Psoas muscle (tissue), 8 donors: ENCODE measurements around the gene MYOCD. TPM values are rescaled to one million over a fixed set of nuclear protein-coding genes. Genes with fewer than 3 reads are reported as not detected.

Source experiments
- ATAC-seq, 4 donors: fragments of 200-7000 bp; cut with Tn5 transposase; one replicate each; pipeline ENCODE4 v1.9.1; 2020; ENCODE audit warnings: moderate library complexity in 3 of 4, mild to moderate bottlenecking in 2 of 4
- DNase-seq, 2 donors: peaks; one replicate each; pipeline ENCODE4 v3.0.0-alpha.2; 2020
- H3K27ac ChIP-seq: fragments of 200-600 bp; one replicate; pipeline ENCODE4 v1.8.0; 2022
- H3K27me3 ChIP-seq, 3 donors: fragments of 200-600 bp in 1 of 3; one replicate each; pipeline versions ENCODE4 v1.6.1 to v1.8.0; 2013 to 2022; ENCODE audit warnings: low read length in 2 of 3, mild to moderate bottlenecking in 2 of 3, moderate library complexity in 1 of 3; ENCODE audit not compliant: insufficient read depth in 3 of 3
- H3K36me3 ChIP-seq, 2 donors: fragments of 200-600 bp in 1 of 2; one replicate each; pipeline versions ENCODE4 v1.6.1 to v1.8.0; 2013 to 2022; ENCODE audit warnings: low read depth in 1 of 2, mild to moderate bottlenecking in 1 of 2, moderate library complexity in 1 of 2; ENCODE audit not compliant: insufficient read depth in 1 of 2
- H3K4me1 ChIP-seq: fragments of 200-600 bp; one replicate; pipeline ENCODE4 v1.8.0; 2022
- H3K4me3 ChIP-seq: fragments of 200-600 bp; one replicate; pipeline ENCODE4 v1.8.0; 2022; ENCODE audit warnings: mild to moderate bottlenecking
- H3K9me3 ChIP-seq: fragments of 200-600 bp; one replicate; pipeline ENCODE4 v1.8.0; 2022
- CTCF ChIP-seq: fragments of 200-600 bp; IDR thresholded peaks from one replicate; pipeline ENCODE4 v1.8.0; 2022; ENCODE audit warnings: antibody characterized with exemption
- WGBS, 3 donors: extraction: QIAGEN DNeasy Blood & Tissue Kit; methylation state at CpG; one replicate each; pipeline versions ENCODE4 v1.1.6 to v1.1.7; 2013; 5-methylcytosine and 5-hydroxymethylcytosine counted together
- intact Hi-C, 2 donors: fragments of 100-400 bp; cut with DNase I; formaldehyde crosslinking; loops; one replicate each; pipeline versions ENCODE4 v1.11.0 to v1.14.2; 2022
- polyA plus RNA-seq, 3 donors: library from polyadenylated mRNA; stranded (reverse); fragments of 200-250 nt; gene quantifications; one replicate each; pipeline ENCODE4 v1.2.3, GENCODE V29; 2013
- total RNA-seq, 4 donors: library from RNA; stranded (reverse); fragmentation: NEBNext Ultra II Directional in 2 of 4; extraction: Animal tissue kit (Norgen Biotek cat#: 25700) in 2 of 4; gene quantifications; one replicate each; pipeline versions ENCODE4 v1.2.1 to v1.2.4, GENCODE V29; 2021 to 2023
- donor health status: healthy with polysubstance abuse.
- donor health status: DM: no; HTN: no; CAD: no; lungs with moderate emphysema.
- donor health status: Bipolar disorder and iron deficiency.
- donor health status: healthy.
- donor health status: DM: yes; HTN: yes; CAD: no.
- donor health status: DM: no; HTN: no; CAD: no.
- donor health status: DM: no; HTN: no; CAD: no.
- donor health status: DM: yes; HTN: yes; CAD: no.

MYOCD gene
- total and polyA plus RNA-seq, 7 donors, result 0.04 to 1.2 (median 0.22) TPM

- 0 to 1% (median 0%) methylated on average over 16 of the region's 16 CpGs for WGBS, 3 donors
- peak overlapping the region; percentile 5 for H3K27ac ChIP-seq
- H3K27me3 ChIP-seq, result peaks cover 2 to 15% (median 4%) of the 10 kb centered on the region in 3 donors
- intact Hi-C loops, result no loop called here
- H3K4me1 ChIP-seq, result no peaks in the 10 kb centered on the region
- no peak for TF ChIP-seq CTCF
- DNase-seq (no peak), ATAC-seq (no peak)
- no peaks in the 10 kb centered on the region for H3K9me3 ChIP-seq
- H3K36me3 ChIP-seq, result no peaks in the 10 kb centered on the region
- peak overlapping the region; percentile 76 for H3K4me3 ChIP-seq
Measured at GRCh38 chr17:12789075-12789480, 123.4 kb downstream of the MYOCD start.

- TF ChIP-seq CTCF, result no peak
- no peaks in the 10 kb centered on the region for H3K4me1 ChIP-seq
- H3K27me3 ChIP-seq, result peaks cover 2 to 15% (median 4%) of the 10 kb centered on the region in 3 donors
- no peaks in the 10 kb centered on the region for H3K9me3 ChIP-seq
- ATAC-seq (peak; percentile 70 to 97 (median 94)), DNase-seq (peak; percentile 70 to 71)
- H3K36me3 ChIP-seq, result no peaks in the 10 kb centered on the region
- peak within 1 kb of the TSS; percentile 76 for H3K4me3 ChIP-seq
- intact Hi-C loops, result loop anchor here in 1 of 2 donors (10.0 kb wide), 1 partner anchor 195 kb away; no protein-coding TSS in a partner anchor
- peak within 1 kb of the TSS; percentile 5 for H3K27ac ChIP-seq
- WGBS, 3 donors, result 0 to 1% (median 0%) methylated on average over 50 to 86 of the region's 86 CpGs
Measured at GRCh38 chr17:12789481-12790248, 124.0 kb downstream of the MYOCD start, which contains the start of gene ARHGAP44. Gene ARHGAP44, plus strand, starts transcription at chr17:12789498. Its CDS starts 341 bp downstream, at chr17:12789839.

GRCh38 chr17:12790249-12791106 is 124.8 kb downstream of the MYOCD start:
- 17 to 21% (median 18%) methylated on average over 27 of the region's 27 CpGs for WGBS, 3 donors
- no peaks in the 10 kb centered on the region for H3K36me3 ChIP-seq
- ATAC-seq (peak in 2 of 4 donors; percentile 13 to 39), DNase-seq (no peak)
- no peak for TF ChIP-seq CTCF
- peak overlapping the region; percentile 76 for H3K4me3 ChIP-seq
- H3K27ac ChIP-seq, result no peak overlapping the region
- peaks cover 0 to 15% (median 3%) of the 10 kb centered on the region in 3 donors for H3K27me3 ChIP-seq
- intact Hi-C loops, result loop anchor here in 1 of 2 donors (10.0 kb wide), 1 partner anchor 194 kb away; no protein-coding TSS in a partner anchor
- no peaks in the 10 kb centered on the region for H3K9me3 ChIP-seq
- H3K4me1 ChIP-seq, result no peaks in the 10 kb centered on the region

GRCh38 chr17:12794919-12795532 is 129.3 kb downstream of the MYOCD start:
- Histone ChIP-seq H3K4me3 (no peak overlapping the region), H3K27me3 (peaks cover 0 to 2% (median 2%) of the 10 kb centered on the region in 3 donors), H3K4me1 (no peaks in the 10 kb centered on the region), H3K27ac (no peak overlapping the region), H3K36me3 (no peaks in the 10 kb centered on the region), H3K9me3 (peaks cover 7% of the 10 kb centered on the region)
- ATAC-seq, result no peak
- TF ChIP-seq CTCF, result no peak
- no peak for DNase-seq
- intact Hi-C loops, result loop anchor here in 1 of 2 donors (10.0 kb wide), 1 partner anchor 190 kb away; no protein-coding TSS in a partner anchor
- 76 to 79% (median 79%) methylated on average over 6 of the region's 6 CpGs for WGBS, 3 donors
